Neural cell (in vitro differentiated cells): Measurements from ENCODE around the gene SLC7A8. TPM values are rescaled to one million over a fixed set of nuclear protein-coding genes. Genes with fewer than 3 reads are reported as not detected.

Source experiments
- H2AFZ ChIP-seq: fragments of 200-600, 300-800 bp; sonication (generic), shearing (Covaris generic); 2 replicates; pipeline ENCODE4 v1.6.0; 2014; ENCODE audit warnings: low read depth, mild to moderate bottlenecking, antibody characterized with exemption, low read length, moderate library complexity
- H3F3A ChIP-seq: fragments of 200-600 bp; shearing (Covaris generic); 2 replicates; pipeline ENCODE4 v1.6.1; 2016; ENCODE audit warnings: mild to moderate bottlenecking, moderate library complexity, mixed read lengths, antibody characterized with exemption, low read length; ENCODE audit not compliant: insufficient read depth, poor library complexity, severe bottlenecking
- H3K27ac ChIP-seq: fragments of 200-600, 300-800 bp; sonication (generic), shearing (Covaris generic); 2 replicates; pipeline ENCODE4 v1.5.1; 2014; ENCODE audit warnings: mild to moderate bottlenecking, low read length, moderate library complexity
- H3K27me3 ChIP-seq: fragments of 300-800, 200-600 bp; sonication (generic), shearing (Covaris generic); 2 replicates; pipeline ENCODE4 v1.6.0; 2014; ENCODE audit warnings: mild to moderate bottlenecking, low read depth, low read length, moderate library complexity; ENCODE audit not compliant: insufficient read depth
- H3K36me3 ChIP-seq: fragments of 300-800, 200-600 bp; sonication (generic), shearing (Covaris generic); 2 replicates; pipeline ENCODE4 v1.5.1; 2014; ENCODE audit warnings: mild to moderate bottlenecking, antibody characterized with exemption, low read length, moderate library complexity; ENCODE audit not compliant: insufficient read depth
- H3K4me2 ChIP-seq: fragments of 300-800, 200-600 bp; sonication (generic), shearing (Covaris generic); 2 replicates; pipeline ENCODE4 v1.6.0; 2014; ENCODE audit warnings: mild to moderate bottlenecking, low read length
- H3K4me3 ChIP-seq: fragments of 300-800, 200-600 bp; sonication (generic), shearing (Covaris generic); 2 replicates; pipeline ENCODE4 v1.5.1; 2014; ENCODE audit warnings: mild to moderate bottlenecking, low read length, moderate library complexity
- H3K79me2 ChIP-seq: fragments of 200-600 bp; shearing (Covaris generic); replicated peaks from 2 replicates; pipeline ENCODE4 v1.6.0; 2014; ENCODE audit warnings: mild to moderate bottlenecking, low read length, moderate library complexity; ENCODE audit not compliant: insufficient read depth
- H3K9ac ChIP-seq: fragments of 300-800, 200-600 bp; sonication (generic), shearing (Covaris generic); 2 replicates; pipeline ENCODE4 v1.6.1; 2016; ENCODE audit warnings: mild to moderate bottlenecking, low read length, mixed read lengths
- H3K9me2 ChIP-seq: fragments of 200-600 bp; shearing (Covaris generic); 2 replicates; pipeline ENCODE4 v1.6.1; 2016; ENCODE audit warnings: mild to moderate bottlenecking, low read length, mixed read lengths; ENCODE audit not compliant: insufficient read depth
- H3K9me3 ChIP-seq: fragments of 200-600, 300-800 bp; sonication (generic), shearing (Covaris generic); 2 replicates; pipeline ENCODE4 v1.6.1; 2016; ENCODE audit warnings: mild to moderate bottlenecking, mixed run types, low read length, moderate library complexity, mixed read lengths
- H4K20me1 ChIP-seq: fragments of 200-600 bp; shearing (Covaris generic); 2 replicates; pipeline ENCODE4 v1.6.1; 2016; ENCODE audit warnings: mild to moderate bottlenecking, mixed run types; ENCODE audit not compliant: insufficient read depth
- CTCF ChIP-seq: fragments of 450-650 bp; IDR thresholded peaks from 2 replicates; pipeline ENCODE4 v1.5.1; 2014; ENCODE audit warnings: antibody characterized with exemption, mild to moderate bottlenecking, moderate library complexity; ENCODE audit not compliant: poor library complexity, severe bottlenecking
- EP300 ChIP-seq: fragments of 450-650 bp; conservative IDR thresholded peaks from 2 replicates; pipeline ENCODE4 v1.6.1; 2014; ENCODE audit warnings: antibody characterized with exemption, mild to moderate bottlenecking, moderate library complexity; ENCODE audit not compliant: poor library complexity, severe bottlenecking
- EZH2 ChIP-seq: fragments of 200-600, 300-800 bp; shearing (Covaris generic), sonication (generic); IDR thresholded peaks from 2 replicates; pipeline ENCODE4 v1.6.1; 2014; ENCODE audit warnings: antibody characterized with exemption, low read length, borderline replicate concordance, mild to moderate bottlenecking; ENCODE audit not compliant: insufficient read depth, poor library complexity, severe bottlenecking
- MXI1 ChIP-seq: fragments of 450-650 bp; conservative IDR thresholded peaks from 2 replicates; pipeline ENCODE4 v1.6.1; 2014; ENCODE audit warnings: antibody characterized with exemption, mild to moderate bottlenecking; ENCODE audit not compliant: poor library complexity, severe bottlenecking
- POLR2AphosphoS5 ChIP-seq: IDR thresholded peaks from 2 replicates; pipeline ENCODE4 v1.6.1; 2012
- RAD21 ChIP-seq: fragments of 450-650 bp; conservative IDR thresholded peaks from 2 replicates; pipeline ENCODE4 v1.6.1; 2014; ENCODE audit warnings: antibody characterized with exemption, mild to moderate bottlenecking, moderate library complexity
- SMC3 ChIP-seq: fragments of 450-650 bp; conservative IDR thresholded peaks from 2 replicates; pipeline ENCODE4 v1.6.1; 2014; ENCODE audit warnings: antibody characterized with exemption, mild to moderate bottlenecking, moderate library complexity; ENCODE audit not compliant: poor library complexity
- TAF1 ChIP-seq: IDR thresholded peaks from 2 replicates; pipeline ENCODE4 v1.6.1; 2012; ENCODE audit warnings: low read depth
- polyA plus RNA-seq: library from polyadenylated mRNA; depleted of rRNA; stranded (reverse); fragments of >200 nt; gene quantifications from 2 replicates; pipeline ENCODE4 v1.2.3, GENCODE V29; 2014
- TF ChIP-seq, protein P1 (sequence below): IDR thresholded peaks from 2 replicates; pipeline ENCODE4 v1.6.1; 2012; ENCODE audit warnings: borderline replicate concordance

Gene SLC7A8
- polyA plus RNA-seq, 1 donor from 2014 or later: 0.21 TPM

DNA sequence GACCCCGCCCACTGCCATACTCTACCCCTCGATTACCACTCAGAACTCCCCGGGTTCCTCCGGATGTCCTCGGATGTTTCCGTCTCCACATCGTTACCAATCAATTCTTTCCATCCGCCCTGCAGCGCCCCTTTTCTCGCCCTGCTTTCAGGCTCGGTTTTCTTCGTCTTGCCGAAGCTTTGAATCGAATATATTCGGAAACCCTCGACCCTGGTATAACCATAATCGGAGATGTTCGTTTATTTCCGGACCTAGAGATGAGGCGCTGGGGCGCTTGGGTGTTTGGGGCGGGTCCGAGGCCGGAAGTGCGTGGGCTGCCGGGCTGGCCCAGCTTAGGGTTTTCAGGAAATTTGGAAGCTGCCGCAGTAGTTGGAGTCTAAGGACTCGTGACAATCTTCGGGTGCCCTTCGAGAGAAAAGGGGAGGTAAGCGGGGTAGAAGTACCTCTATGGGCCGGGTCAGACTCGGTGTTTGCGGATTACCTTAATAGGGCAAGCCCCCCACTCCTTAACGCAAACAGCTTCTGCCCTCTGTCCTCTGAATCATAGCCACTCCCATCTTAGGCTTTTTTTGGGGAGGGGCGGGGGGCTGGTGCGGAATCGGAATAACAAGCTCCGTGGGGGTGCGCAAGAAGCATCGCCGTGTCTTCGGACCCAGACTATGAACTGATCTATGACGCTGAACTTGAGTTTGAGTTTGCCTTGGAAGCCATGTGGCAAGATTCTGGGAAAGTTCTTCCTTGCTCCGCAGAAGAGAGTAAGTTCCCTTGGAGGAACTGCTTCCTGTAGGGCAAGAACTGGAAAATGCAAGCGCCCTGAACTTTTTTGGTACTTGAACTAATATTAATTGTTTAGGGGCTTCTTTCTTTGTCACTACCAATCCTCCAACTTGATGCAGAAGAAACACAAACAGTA lies 88.0 kb downstream of the SLC7A8 start, which contains the start of gene C14orf119:
Gene C14orf119, plus strand, starts transcription at position 310 of the 913 bp plus-strand sequence. CDS start 2,154 bp downstream, outside the sequence.
- Histone ChIP-seq H3K4me2 (peak within 1 kb of the TSS; percentile 94), H3K27me3 (no peaks in the 10 kb centered on the region), H3K36me3 (no peaks in the 10 kb centered on the region), H3K4me3 (peak within 1 kb of the TSS; percentile 74), H3K27ac (peak within 1 kb of the TSS; percentile 96), H3K9me3 (no peaks in the 10 kb centered on the region), H3K9me2 (no peaks in the 10 kb centered on the region), H3K79me2 (peaks cover 44% of the 10 kb centered on the region), H4K20me1 (no peaks in the 10 kb centered on the region), H3F3A (no peaks in the 10 kb centered on the region), H2AFZ (peak within 1 kb of the TSS; percentile 92), H3K9ac (peak within 1 kb of the TSS; percentile 96)
- TF ChIP-seq EP300: peak; percentile 41
- TF ChIP-seq RAD21: no peak
- TF ChIP-seq MXI1: peak; percentile 96
- TF ChIP-seq POLR2AphosphoS5: peak; percentile 42
- TF ChIP-seq CTCF: no peak

DNA sequence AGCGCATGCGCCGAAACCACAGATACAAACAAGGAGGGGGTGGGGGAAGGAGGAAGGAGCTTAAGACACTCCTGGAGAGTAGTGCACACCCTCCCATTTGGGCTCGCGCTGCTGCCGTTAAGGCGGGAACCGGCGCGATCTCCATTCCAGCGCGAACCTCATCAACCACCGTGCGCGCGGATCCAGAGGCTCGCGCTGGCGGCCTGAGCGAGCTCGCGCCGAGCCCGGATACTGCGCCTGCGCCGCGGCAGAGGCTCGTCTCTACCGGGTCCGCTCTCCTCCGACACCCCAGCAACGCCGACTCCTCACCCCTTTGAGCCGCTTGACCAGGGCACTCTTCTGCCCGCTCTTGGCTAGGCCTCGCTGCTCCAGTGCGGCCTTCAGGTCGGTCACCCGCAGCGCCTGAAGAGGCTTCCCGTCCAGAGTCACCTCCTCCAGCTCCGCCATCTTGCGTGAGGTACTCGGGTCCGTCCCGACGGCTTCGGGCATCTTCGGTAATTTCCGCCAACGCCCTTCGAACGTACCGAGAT lies 88.7 kb downstream of the SLC7A8 start, which contains the start of gene ACIN1:
Gene ACIN1, minus strand, starts transcription at position 471 of the 530 bp plus-strand sequence. Its CDS starts 24 bp downstream, at position 447.
- Histone ChIP-seq H3K4me2 (peak within 1 kb of the TSS; percentile 94), H3K79me2 (peaks cover 44% of the 10 kb centered on the region), H3K9me2 (no peaks in the 10 kb centered on the region), H4K20me1 (no peaks in the 10 kb centered on the region), H3K4me3 (peak within 1 kb of the TSS; percentile 74), H3K36me3 (no peaks in the 10 kb centered on the region), H3K27ac (peak within 1 kb of the TSS; percentile 96), H2AFZ (peak within 1 kb of the TSS; percentile 92), H3F3A (no peaks in the 10 kb centered on the region), H3K9ac (peak within 1 kb of the TSS; percentile 96), H3K27me3 (no peaks in the 10 kb centered on the region), H3K9me3 (no peaks in the 10 kb centered on the region)
- TF ChIP-seq SMC3 (no peak), POLR2AphosphoS5 (peak; percentile 98), EP300 (peak; percentile 62), CTCF (no peak), MXI1 (peak; percentile 20), RAD21 (peak; percentile 29), TAF1 (peak; percentile 93), EZH2 (no peak)
- TF ChIP-seq, protein P1, sequence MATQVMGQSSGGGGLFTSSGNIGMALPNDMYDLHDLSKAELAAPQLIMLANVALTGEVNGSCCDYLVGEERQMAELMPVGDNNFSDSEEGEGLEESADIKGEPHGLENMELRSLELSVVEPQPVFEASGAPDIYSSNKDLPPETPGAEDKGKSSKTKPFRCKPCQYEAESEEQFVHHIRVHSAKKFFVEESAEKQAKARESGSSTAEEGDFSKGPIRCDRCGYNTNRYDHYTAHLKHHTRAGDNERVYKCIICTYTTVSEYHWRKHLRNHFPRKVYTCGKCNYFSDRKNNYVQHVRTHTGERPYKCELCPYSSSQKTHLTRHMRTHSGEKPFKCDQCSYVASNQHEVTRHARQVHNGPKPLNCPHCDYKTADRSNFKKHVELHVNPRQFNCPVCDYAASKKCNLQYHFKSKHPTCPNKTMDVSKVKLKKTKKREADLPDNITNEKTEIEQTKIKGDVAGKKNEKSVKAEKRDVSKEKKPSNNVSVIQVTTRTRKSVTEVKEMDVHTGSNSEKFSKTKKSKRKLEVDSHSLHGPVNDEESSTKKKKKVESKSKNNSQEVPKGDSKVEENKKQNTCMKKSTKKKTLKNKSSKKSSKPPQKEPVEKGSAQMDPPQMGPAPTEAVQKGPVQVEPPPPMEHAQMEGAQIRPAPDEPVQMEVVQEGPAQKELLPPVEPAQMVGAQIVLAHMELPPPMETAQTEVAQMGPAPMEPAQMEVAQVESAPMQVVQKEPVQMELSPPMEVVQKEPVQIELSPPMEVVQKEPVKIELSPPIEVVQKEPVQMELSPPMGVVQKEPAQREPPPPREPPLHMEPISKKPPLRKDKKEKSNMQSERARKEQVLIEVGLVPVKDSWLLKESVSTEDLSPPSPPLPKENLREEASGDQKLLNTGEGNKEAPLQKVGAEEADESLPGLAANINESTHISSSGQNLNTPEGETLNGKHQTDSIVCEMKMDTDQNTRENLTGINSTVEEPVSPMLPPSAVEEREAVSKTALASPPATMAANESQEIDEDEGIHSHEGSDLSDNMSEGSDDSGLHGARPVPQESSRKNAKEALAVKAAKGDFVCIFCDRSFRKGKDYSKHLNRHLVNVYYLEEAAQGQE: peak; percentile 97
